Activated CD4-positive, alpha-beta T cell treated with anti-CD3 and anti-CD28 coated beads for 4 hours (primary cell): ENCODE measurements around the gene ARMH1.

Experiments used
- DNase-seq, 2 donors: peaks; one replicate each; pipeline ENCODE4 v3.0.0-alpha.2; 2020

Gene ARMH1

GRCh38 chr1:44674113-44675000 is at the start of gene ARMH1, which contains the start of gene TMEM53:
ARMH1 (plus strand) TSS chr1:44674714; CDS start chr1:44689698, 14,984 bp downstream.
TMEM53 (minus strand) TSS chr1:44674481; CDS start chr1:44674391, 90 bp downstream.
- DNase-seq = peak; percentile 93 to 95

GRCh38 chr1:44625348-44625747 is 49.2 kb upstream of the ARMH1 start:
- no peak for DNase-seq

- DNase-seq = no peak
These were observed 45.4 kb upstream of the ARMH1 start for GRCh38 chr1:44628962-44629756.

- no peak for DNase-seq
These were observed 44.4 kb upstream of the ARMH1 start for GRCh38 chr1:44630116-44630515.

GRCh38 chr1:44631333-44631646 is 43.2 kb upstream of the ARMH1 start:
- DNase-seq = no peak

- DNase-seq = peak; percentile 89 to 93
These were observed 42.6 kb upstream of the ARMH1 start for GRCh38 chr1:44631647-44632539.

GRCh38 chr1:44632598-44632997 is 41.9 kb upstream of the ARMH1 start:
- no peak for DNase-seq

- no peak for DNase-seq
These were observed 39.8 kb upstream of the ARMH1 start for GRCh38 chr1:44634606-44635189.

GRCh38 chr1:44635439-44635838 is 39.1 kb upstream of the ARMH1 start:
- DNase-seq = no peak

GRCh38 chr1:44636083-44636687 is 38.3 kb upstream of the ARMH1 start:
- DNase-seq = no peak

GRCh38 chr1:44636688-44637598 is 37.6 kb upstream of the ARMH1 start:
- DNase-seq = no peak

GRCh38 chr1:44637702-44638411 is 36.7 kb upstream of the ARMH1 start:
- no peak for DNase-seq

- no peak for DNase-seq
These were observed 34.2 kb upstream of the ARMH1 start for GRCh38 chr1:44640200-44640853.

GRCh38 chr1:44641126-44642102 is 33.1 kb upstream of the ARMH1 start:
- no peak for DNase-seq

- no peak for DNase-seq
These were observed 32.3 kb upstream of the ARMH1 start for GRCh38 chr1:44642255-44642654.

- DNase-seq = no peak
These were observed 31.6 kb upstream of the ARMH1 start for GRCh38 chr1:44642925-44643324.

GRCh38 chr1:44643721-44644334 is 30.7 kb upstream of the ARMH1 start:
- DNase-seq = no peak

GRCh38 chr1:44644806-44645205 is 29.7 kb upstream of the ARMH1 start:
- no peak for DNase-seq
